Keratinocyte (primary cell): ENCODE measurements around the gene HERPUD1. TPM values are rescaled to one million over a fixed set of nuclear protein-coding genes. Genes with fewer than 3 reads are reported as not detected.

Experiments
- DNase-seq: peaks from one replicate; pipeline ENCODE4 v3.0.0-alpha.2; 2011; ENCODE audit warnings: low read depth, missing footprints, low spot score
- FAIRE-seq: peaks from 2 replicates; lab custom pipeline; 2011; peaks lifted over from hg19 to GRCh38; lab: Jason Lieb, UNC
- H2AFZ ChIP-seq: 2 replicates; pipeline ENCODE4 v1.6.0; 2012; ENCODE audit warnings: low read length, control low read depth, inconsistent platforms; ENCODE audit not compliant: control insufficient read depth
- H3K27ac ChIP-seq: 2 replicates; pipeline ENCODE4 v1.5.1; 2011; ENCODE audit warnings: low read length; ENCODE audit not compliant: control insufficient read depth, insufficient read depth
- H3K27me3 ChIP-seq: 3 replicates; pipeline ENCODE4 v1.6.0; 2011; ENCODE audit warnings: low read length; ENCODE audit not compliant: control insufficient read depth, insufficient read depth; ENCODE audit errors: extremely low read depth
- H3K36me3 ChIP-seq, 2 experiments: 2 replicates in 1 of 2; 3 replicates in 1 of 2; pipeline ENCODE4 v1.5.1; 2011; ENCODE audit warnings: low read length in 2 of 2, mild to moderate bottlenecking in 1 of 2; ENCODE audit not compliant: control insufficient read depth in 2 of 2, insufficient read depth in 2 of 2; ENCODE audit errors: extremely low read depth in 1 of 2
- H3K4me1 ChIP-seq: 3 replicates; pipeline ENCODE4 v1.5.1; 2011; ENCODE audit warnings: low read length; ENCODE audit not compliant: control insufficient read depth, insufficient read depth; ENCODE audit errors: extremely low read depth
- H3K4me2 ChIP-seq: 3 replicates; pipeline ENCODE4 v1.6.0; 2011; ENCODE audit warnings: low read depth, low read length; ENCODE audit not compliant: control insufficient read depth, insufficient read depth; ENCODE audit errors: extremely low read depth
- H3K4me3 ChIP-seq, 3 experiments: fragments of 200-600 bp in 1 of 3; sonication (generic) in 1 of 3; 2 replicates in 2 of 3; 3 replicates in 1 of 3; pipeline ENCODE4 v1.5.1; 2011 to 2016; ENCODE audit warnings: low read length in 3 of 3, mild to moderate bottlenecking in 3 of 3, control low read depth in 2 of 3, inconsistent platforms in 1 of 3, low read depth in 1 of 3, mixed read lengths in 1 of 3, mixed run types in 1 of 3, moderate library complexity in 1 of 3; ENCODE audit not compliant: control insufficient read depth in 2 of 3, insufficient read depth in 2 of 3; ENCODE audit errors: extremely low read depth in 1 of 3
- H3K79me2 ChIP-seq: 2 replicates; pipeline ENCODE4 v1.6.0; 2012; ENCODE audit warnings: low read length; ENCODE audit not compliant: control insufficient read depth, insufficient read depth
- H3K9ac ChIP-seq: 3 replicates; pipeline ENCODE4 v1.6.0; 2011; ENCODE audit warnings: low read length; ENCODE audit not compliant: control insufficient read depth, insufficient read depth; ENCODE audit errors: extremely low read depth
- H3K9me1 ChIP-seq: 3 replicates; pipeline ENCODE4 v1.6.0; 2011; ENCODE audit warnings: low read length; ENCODE audit not compliant: control insufficient read depth, insufficient read depth; ENCODE audit errors: extremely low read depth
- H3K9me3 ChIP-seq: 2 replicates; pipeline ENCODE4 v1.5.1; 2012; ENCODE audit warnings: low read depth, low read length; ENCODE audit not compliant: control insufficient read depth
- H4K20me1 ChIP-seq: 3 replicates; pipeline ENCODE4 v1.6.0; 2011; ENCODE audit warnings: low read length; ENCODE audit not compliant: control insufficient read depth, insufficient read depth; ENCODE audit errors: extremely low read depth
- CTCF ChIP-seq, 3 experiments: IDR thresholded peaks in 1 of 3; conservative IDR thresholded peaks in 1 of 3; optimal IDR thresholded peaks in 1 of 3; 2 replicates in 2 of 3; 3 replicates in 1 of 3; pipeline versions ENCODE3 to v1.5.1; 2011; ENCODE audit warnings: low read length in 3 of 3, mild to moderate bottlenecking in 3 of 3, moderate library complexity in 2 of 3, control low read depth in 1 of 3, inconsistent platforms in 1 of 3; ENCODE audit not compliant: insufficient read depth in 2 of 3; ENCODE audit errors: extremely low read depth in 1 of 3
- EZH2 ChIP-seq: IDR thresholded peaks from one replicate; pipeline ENCODE4 v1.6.1; 2012; ENCODE audit warnings: inconsistent platforms, mild to moderate bottlenecking, low read length, moderate library complexity
- dilution Hi-C: fragments of 300-500 bp; cut with MboI; formaldehyde crosslinking; loops from one replicate; pipeline ENCODE4 v1.7.0; 2020; ENCODE audit warnings: low sequenced_read_pairs; ENCODE audit not compliant: extremely low pct_ligation_motif_present
- polyA plus RNA-seq, 5 experiments: library from polyadenylated mRNA; depleted of rRNA in 3 of 5; stranded (reverse) in 3 of 5; stranded (forward) in 1 of 5; unstranded in 1 of 5; fragments of >200 nt; gene quantifications; 1 replicate in 1 of 5; 2 replicates in 3 of 5; 3 replicates in 1 of 5; pipeline versions ENCODE4 v1.2.1 to v1.2.3, GENCODE V29; 2011 to 2012; ENCODE audit warnings: missing spikeins in 2 of 5, low read depth in 1 of 5, low replicate concordance in 1 of 5

The HERPUD1 gene
- polyA plus RNA-seq, 1 donor (not counting 4 experiments of a cell fraction or from before 2014, with no cell fraction given), result 183 TPM

DNA sequence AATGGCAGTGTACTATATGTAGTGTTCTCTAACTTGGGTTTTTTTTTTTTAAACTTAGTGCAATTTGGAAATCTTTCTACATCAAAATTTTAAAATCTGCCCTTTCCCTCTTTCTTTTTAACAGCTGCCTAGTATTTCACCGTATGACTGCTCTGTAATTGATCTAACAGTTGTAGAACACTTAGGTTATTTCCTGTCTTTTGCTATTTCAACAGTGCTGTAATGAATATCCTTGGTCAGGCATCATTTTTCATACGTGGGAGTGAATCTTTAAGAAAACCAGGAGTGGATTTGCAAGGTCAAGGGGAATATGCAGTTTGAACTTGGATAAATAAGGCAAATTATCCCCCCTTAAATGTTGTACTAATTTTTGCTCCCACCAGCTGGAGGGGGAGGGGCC is 61.3 kb downstream of the HERPUD1 start:
- TF ChIP-seq EZH2, result no peak
- no peak for TF ChIP-seq CTCF (optimal IDR thresholded peaks at IDR 0.05 in 1 of 3, IDR thresholded peaks at IDR 0.05 in 1 of 3, conservative IDR thresholded peaks at IDR 0.05 in 1 of 3; ENCODE audit: extremely low read depth in 1 of 3, insufficient read depth in 2 of 3, low read length in 3 of 3)
- peaks cover 7% of the 10 kb centered on the region for H3K79me2 ChIP-seq
- no peak for FAIRE-seq

GRCh38 chr16:56994311-56994710 is 62.4 kb downstream of the HERPUD1 start:
- H3K9me1 ChIP-seq, result no peaks in the 10 kb centered on the region
- no peak overlapping the region for H3K27ac ChIP-seq
- H2AFZ ChIP-seq, result no peak overlapping the region
- no peak overlapping the region for H3K4me2 ChIP-seq
- H4K20me1 ChIP-seq, result no peaks in the 10 kb centered on the region
- dilution Hi-C loops, result no loop called here
- no peak overlapping the region for H3K4me3 ChIP-seq
- TF ChIP-seq CTCF (optimal IDR thresholded peaks at IDR 0.05 in 1 of 3, IDR thresholded peaks at IDR 0.05 in 1 of 3, conservative IDR thresholded peaks at IDR 0.05 in 1 of 3; ENCODE audit: extremely low read depth in 1 of 3, insufficient read depth in 2 of 3, low read length in 3 of 3) (no peak), EZH2 (no peak)
- DNase-seq (no peak), FAIRE-seq (no peak)
- H3K79me2 ChIP-seq, result peaks cover 7% of the 10 kb centered on the region
- no peaks in the 10 kb centered on the region for H3K27me3 ChIP-seq
- H3K36me3 ChIP-seq, result no peaks in the 10 kb centered on the region
- H3K9me3 ChIP-seq, result no peaks in the 10 kb centered on the region
- H3K4me1 ChIP-seq, result peaks cover 29% of the 10 kb centered on the region
- H3K9ac ChIP-seq, result no peak overlapping the region

More for the DNA sequence above, 61.3 kb downstream of the HERPUD1 start:
- H3K27ac ChIP-seq, result no peak overlapping the region
- no peak overlapping the region for H2AFZ ChIP-seq
- no peaks in the 10 kb centered on the region for H3K9me1 ChIP-seq
- H3K36me3 ChIP-seq, result no peaks in the 10 kb centered on the region
- H3K4me3 ChIP-seq, result no peak overlapping the region
- H3K9me3 ChIP-seq, result no peaks in the 10 kb centered on the region
- H3K4me2 ChIP-seq, result no peak overlapping the region
- dilution Hi-C loops, result no loop called here
- no peak for DNase-seq
- H4K20me1 ChIP-seq, result no peaks in the 10 kb centered on the region
- no peak overlapping the region for H3K9ac ChIP-seq
- peaks cover 28% of the 10 kb centered on the region for H3K4me1 ChIP-seq
- H3K27me3 ChIP-seq, result no peaks in the 10 kb centered on the region

Other genes starting within 250 kb of the HERPUD1 start
- gene MT1X, start 249.7 kb upstream of the HERPUD1 start, polyA plus RNA-seq, result 58.3 to 466 TPM (median 97.2 TPM) in 3 replicates
- gene NUP93, start 202.0 kb upstream of the HERPUD1 start, polyA plus RNA-seq, result 59.2 to 79.7 TPM (median 74.1 TPM) in 3 replicates
- gene SLC12A3, start 66.9 kb upstream of the HERPUD1 start, polyA plus RNA-seq, result 0.01 TPM in 1 of 3 replicates, not detected in the others
- gene CETP, start 29.8 kb downstream of the HERPUD1 start, polyA plus RNA-seq, result not detected in 3 replicates
- gene NLRC5, start 57.4 kb downstream of the HERPUD1 start, polyA plus RNA-seq, result 7.7 to 10.7 TPM (median 7.8 TPM) in 3 replicates
- gene CPNE2, start 160.4 kb downstream of the HERPUD1 start, polyA plus RNA-seq, result 26.5 to 33.3 TPM (median 29.2 TPM) in 3 replicates